ENCODE data around the gene KRT7.
A peak's percentile ranks its signal among the peaks of the same experiment; 100 is the strongest.

Gene KRT7

GRCh38 chr12:52275686-52276085, 42.6 kb downstream of the KRT7 start:
- Histone ChIP-seq H3K4me1 (peaks cover under 1% of the 10 kb centered on the region), H3K4me2 (no peak overlapping the region), H3K36me3 (no peaks in the 10 kb centered on the region), H3K27me3 (peaks cover 3% of the 10 kb centered on the region), H4K20me1 (no peaks in the 10 kb centered on the region), H3K27ac (no peak overlapping the region), H3K9ac (no peak overlapping the region), H3K4me3 (no peak overlapping the region), H3K9me3 (no peaks in the 10 kb centered on the region)
- TF ChIP-seq Cebpa-rat (IDR thresholded peaks at IDR 0.05), result no peak

- H3K27ac ChIP-seq, result no peak overlapping the region
- no peaks in the 10 kb centered on the region for H4K20me1 ChIP-seq
- no peak overlapping the region for H3K4me2 ChIP-seq
- peaks cover 6% of the 10 kb centered on the region for H3K4me1 ChIP-seq
- H3K4me3 ChIP-seq, result no peak overlapping the region
- H3K36me3 ChIP-seq, result no peaks in the 10 kb centered on the region
- no peak overlapping the region for H3K9ac ChIP-seq
- no peaks in the 10 kb centered on the region for H3K9me3 ChIP-seq
- H3K27me3 ChIP-seq, result peaks cover 3% of the 10 kb centered on the region
- no peak for TF ChIP-seq Cebpa-rat (IDR thresholded peaks at IDR 0.05)
These were observed 44.6 kb downstream of the KRT7 start for GRCh38 chr12:52277486-52278245.

GRCh38 chr12:52278575-52279421, 45.8 kb downstream of the KRT7 start:
- Histone ChIP-seq H3K27me3 (peaks cover 3% of the 10 kb centered on the region), H3K36me3 (no peaks in the 10 kb centered on the region), H3K9me3 (no peaks in the 10 kb centered on the region), H3K27ac (no peak overlapping the region), H3K4me3 (peak overlapping the region; percentile 46; the same call in 1 of the 2 replicates), H3K9ac (peak overlapping the region; percentile 16; the same call in 1 of the 2 replicates), H4K20me1 (no peaks in the 10 kb centered on the region), H3K4me2 (peak overlapping the region; percentile 75), H3K4me1 (peaks cover 6% of the 10 kb centered on the region)
- TF ChIP-seq Cebpa-rat (IDR thresholded peaks at IDR 0.05), result no peak

GRCh38 chr12:52279422-52280318, 46.6 kb downstream of the KRT7 start:
- TF ChIP-seq Cebpa-rat (IDR thresholded peaks at IDR 0.05), result no peak
- Histone ChIP-seq H3K36me3 (no peaks in the 10 kb centered on the region), H3K4me1 (peaks cover 6% of the 10 kb centered on the region), H3K4me2 (no peak overlapping the region; the same call in 1 of the 2 replicates), H3K27ac (no peak overlapping the region), H3K9me3 (no peaks in the 10 kb centered on the region), H3K9ac (no peak overlapping the region), H3K27me3 (peaks cover 3% of the 10 kb centered on the region), H4K20me1 (no peaks in the 10 kb centered on the region), H3K4me3 (no peak overlapping the region)

- Histone ChIP-seq H3K36me3 (no peaks in the 10 kb centered on the region), H4K20me1 (no peaks in the 10 kb centered on the region), H3K27me3 (peaks cover 3% of the 10 kb centered on the region), H3K9me3 (no peaks in the 10 kb centered on the region), H3K9ac (no peak overlapping the region), H3K4me3 (no peak overlapping the region), H3K27ac (no peak overlapping the region), H3K4me2 (no peak overlapping the region), H3K4me1 (peaks cover 6% of the 10 kb centered on the region)
- TF ChIP-seq Cebpa-rat (IDR thresholded peaks at IDR 0.05), result no peak
These were observed 47.3 kb downstream of the KRT7 start for GRCh38 chr12:52280319-52280795.

GRCh38 chr12:52280796-52281560, 47.9 kb downstream of the KRT7 start:
- Histone ChIP-seq H3K36me3 (no peaks in the 10 kb centered on the region), H3K27ac (no peak overlapping the region), H3K9me3 (no peaks in the 10 kb centered on the region), H3K4me1 (peaks cover 6% of the 10 kb centered on the region), H4K20me1 (no peaks in the 10 kb centered on the region), H3K9ac (no peak overlapping the region), H3K4me2 (0 out of 2 replicates have a peak overlapping the region, but pooled peaks have one; percentile 5), H3K4me3 (no peak overlapping the region), H3K27me3 (peaks cover 3% of the 10 kb centered on the region)
- TF ChIP-seq Cebpa-rat (IDR thresholded peaks at IDR 0.05), result no peak

GRCh38 chr12:52284562-52285171, 51.6 kb downstream of the KRT7 start:
- Histone ChIP-seq H3K9ac (no peak overlapping the region), H3K4me3 (no peak overlapping the region), H3K36me3 (no peaks in the 10 kb centered on the region), H3K27ac (no peak overlapping the region), H4K20me1 (no peaks in the 10 kb centered on the region), H3K4me2 (no peak overlapping the region), H3K4me1 (peaks cover 17% of the 10 kb centered on the region), H3K27me3 (no peaks in the 10 kb centered on the region), H3K9me3 (no peaks in the 10 kb centered on the region)
- no peak for TF ChIP-seq Cebpa-rat (IDR thresholded peaks at IDR 0.05)

- TF ChIP-seq Cebpa-rat (IDR thresholded peaks at IDR 0.05), result no peak
- Histone ChIP-seq H3K4me1 (peaks cover 17% of the 10 kb centered on the region), H3K4me3 (no peak overlapping the region), H3K27ac (no peak overlapping the region), H4K20me1 (no peaks in the 10 kb centered on the region), H3K27me3 (no peaks in the 10 kb centered on the region), H3K36me3 (no peaks in the 10 kb centered on the region), H3K4me2 (no peak overlapping the region), H3K9me3 (no peaks in the 10 kb centered on the region), H3K9ac (no peak overlapping the region)
These were observed 52.2 kb downstream of the KRT7 start for GRCh38 chr12:52285172-52285745.

Measured in BLaER1 (cell line).